OCI-M1 (cell line): Measurements from ENCODE around the gene MRPL58.
"Not testable (repeated sequence)": the region's sequence is repeated elsewhere in the genome, so short reads cannot be mapped to it uniquely, and the experiment has no call there.

Experiments used
- DNase-seq: peaks from one replicate; lab custom pipeline; 2025; lab: John Stamatoyannopoulos, UW

The MRPL58 gene

DNA sequence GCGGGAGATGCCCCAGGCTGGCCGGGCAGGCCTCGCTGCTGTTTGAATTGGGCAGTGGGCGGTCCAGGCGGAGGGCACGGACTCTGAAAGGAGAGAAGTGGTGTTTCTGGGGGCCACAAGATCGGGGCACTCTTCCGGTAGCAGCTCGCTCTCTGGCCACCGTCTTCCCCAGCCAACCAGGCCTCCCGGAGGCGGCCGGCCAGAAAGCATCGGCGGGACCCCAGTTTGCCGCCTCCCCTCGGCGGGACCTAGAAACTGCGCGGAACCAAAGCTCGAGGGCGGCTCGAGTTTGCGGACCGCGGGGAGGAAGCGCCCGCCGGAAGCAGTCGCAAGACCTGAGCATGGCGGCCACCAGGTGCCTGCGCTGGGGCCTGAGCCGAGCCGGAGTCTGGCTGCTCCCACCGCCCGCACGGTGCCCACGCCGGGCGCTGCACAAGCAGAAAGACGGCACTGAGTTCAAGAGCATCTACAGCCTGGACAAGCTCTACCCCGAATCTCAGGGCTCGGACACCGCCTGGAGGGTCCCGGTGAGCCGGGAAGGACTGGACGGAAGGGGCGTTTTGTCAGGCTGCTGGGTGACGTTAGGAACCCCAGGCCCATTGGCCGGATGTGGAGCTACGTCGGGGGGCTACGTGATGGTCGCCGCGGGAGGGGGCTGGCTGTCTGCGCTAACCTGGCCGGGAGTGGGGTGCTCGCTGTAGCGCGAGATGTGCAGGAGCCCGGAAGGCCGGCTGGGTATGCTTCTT lies at the start of gene MRPL58:
MRPL58 (plus strand) TSS at position 325 of the 746 bp plus-strand sequence; CDS start at position 342, 17 bp downstream.
- peak; percentile 85 for DNase-seq

GRCh38 chr17:74963656-74964055 lies 48.8 kb upstream of the MRPL58 start:
- DNase-seq: no peak

GRCh38 chr17:74964246-74964761 lies 48.2 kb upstream of the MRPL58 start:
- DNase-seq: no peak

- DNase-seq: no peak
Measured at GRCh38 chr17:74964988-74965622, 47.4 kb upstream of the MRPL58 start.

- DNase-seq: no peak
Measured at GRCh38 chr17:74968361-74968780, 44.1 kb upstream of the MRPL58 start.

DNA sequence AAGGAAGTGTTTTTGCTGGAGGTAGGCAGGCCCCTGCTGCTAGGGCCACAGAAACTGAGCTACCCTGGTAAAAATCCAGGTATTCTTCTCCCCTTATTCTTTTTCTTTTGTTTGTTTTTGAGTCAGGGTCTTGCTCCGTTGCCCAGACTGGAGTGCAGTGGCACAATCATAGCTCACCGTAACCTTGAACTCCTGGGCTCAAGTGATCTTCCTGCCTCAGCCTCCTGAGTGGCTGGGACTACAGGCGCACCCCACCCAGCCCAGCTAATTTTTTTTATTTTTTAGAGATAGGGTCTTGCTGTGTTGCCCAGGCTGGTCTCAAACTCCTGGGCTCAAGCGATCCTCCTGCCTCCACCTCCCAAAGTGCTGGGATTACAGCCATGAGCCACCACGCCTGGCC lies 43.0 kb upstream of the MRPL58 start:
- DNase-seq: not testable (repeated sequence)

DNA sequence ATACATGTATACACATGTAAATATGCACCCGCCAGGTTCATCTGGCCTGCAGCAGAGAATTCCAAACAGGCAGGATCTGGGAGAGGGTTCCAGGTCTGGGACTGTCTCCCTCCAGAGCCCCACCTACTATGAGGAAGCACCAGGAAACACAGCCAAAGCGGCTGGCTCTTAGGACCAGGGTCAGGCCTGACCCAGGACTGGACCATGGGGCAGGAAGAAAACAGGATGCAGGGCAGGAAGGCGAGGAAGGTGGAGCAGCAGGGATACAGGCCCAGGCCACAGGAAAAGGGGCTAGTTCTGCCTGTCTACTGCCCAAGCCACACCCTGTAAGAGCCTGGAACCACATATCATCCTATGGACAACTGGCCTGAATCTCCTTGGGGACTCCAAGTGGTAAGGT lies 42.1 kb upstream of the MRPL58 start:
- DNase-seq: no peak

DNA sequence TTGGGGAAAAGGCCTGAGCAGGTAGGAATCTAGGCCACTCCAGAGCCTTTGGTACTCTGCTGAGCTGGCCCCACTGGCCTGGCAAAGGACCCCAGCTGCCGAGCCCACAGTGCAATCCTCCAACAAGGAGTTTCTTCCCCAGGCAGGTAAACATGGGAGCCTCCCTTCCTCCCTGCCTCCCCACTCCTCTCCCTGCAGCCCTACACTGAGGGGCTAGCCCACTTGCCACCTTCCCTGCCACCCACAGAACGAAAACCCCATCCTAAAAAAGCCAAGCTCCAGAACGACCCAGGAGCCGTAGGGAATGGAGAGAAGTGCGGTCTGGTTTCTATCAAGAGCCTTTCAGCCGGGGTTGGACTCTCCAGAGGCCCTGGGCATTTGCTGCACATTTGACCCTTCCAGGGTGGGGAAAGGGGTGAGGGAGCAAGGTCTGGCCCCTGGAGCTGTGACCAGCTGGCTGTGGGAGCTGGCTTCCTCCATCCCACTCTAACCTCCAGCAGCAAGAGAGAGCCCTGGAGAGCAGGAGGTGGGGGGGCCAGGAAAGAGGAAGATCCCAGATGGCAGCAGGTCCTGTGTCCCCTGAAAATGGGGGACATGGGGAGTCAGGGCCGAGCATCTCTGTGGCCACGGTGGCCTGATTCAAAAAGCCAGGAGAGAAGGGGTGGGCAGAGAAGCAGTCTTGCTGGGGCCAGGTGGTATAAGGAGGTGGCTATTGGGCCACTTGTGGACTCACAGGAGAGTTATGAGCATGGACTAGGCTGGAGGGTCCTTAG lies 41.2 kb upstream of the MRPL58 start:
- DNase-seq: no peak

- DNase-seq: no peak
Measured at GRCh38 chr17:74971842-74972106, 40.7 kb upstream of the MRPL58 start.

DNA sequence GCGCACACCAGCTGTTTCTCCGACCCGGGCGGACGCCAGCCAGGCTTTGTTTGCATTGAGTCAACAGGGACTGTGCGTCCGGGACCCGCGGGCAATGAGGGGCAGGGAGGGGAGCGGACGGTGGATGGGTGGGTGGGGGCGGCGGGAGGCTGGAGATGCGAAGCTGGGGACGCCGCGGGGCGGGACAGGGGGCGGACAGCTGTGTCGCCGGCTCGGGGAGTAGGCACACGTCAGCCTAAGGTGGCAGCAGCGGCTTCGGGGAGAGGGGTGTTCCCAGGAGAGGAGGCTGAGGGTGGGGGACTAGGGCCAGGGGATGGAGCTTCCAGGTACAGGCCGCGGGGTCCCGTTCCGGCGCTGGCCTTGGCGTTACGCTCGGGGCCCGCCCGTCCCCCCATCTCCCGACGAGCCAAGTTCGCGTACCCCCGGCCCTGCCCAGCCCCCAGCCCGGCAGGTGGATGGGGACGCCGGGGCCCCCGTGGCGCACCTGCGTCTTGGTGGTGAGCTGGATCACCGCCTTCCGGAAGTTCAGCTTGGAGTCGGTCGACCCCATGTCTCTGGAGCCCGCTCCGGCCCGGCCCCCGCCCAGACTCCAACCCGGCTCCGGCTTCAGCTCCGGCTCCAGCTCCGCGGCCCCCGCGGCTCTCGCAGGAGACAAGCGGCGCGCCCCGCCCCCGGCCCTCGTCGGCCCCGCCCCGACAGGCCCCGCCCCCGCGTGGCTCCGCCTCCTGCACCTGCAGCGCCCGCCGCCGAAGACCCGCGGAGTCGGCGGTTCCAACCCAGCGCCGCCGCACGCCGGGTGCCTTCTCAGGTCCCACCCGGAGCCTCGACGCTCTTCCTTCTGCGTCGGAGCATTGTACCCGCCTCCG lies 40.1 kb upstream of the MRPL58 start, which contains the start of gene HID1:
HID1 (minus strand) TSS at position 653 of the 866 bp plus-strand sequence; CDS start at position 550, 103 bp downstream.
- no peak for DNase-seq

DNA sequence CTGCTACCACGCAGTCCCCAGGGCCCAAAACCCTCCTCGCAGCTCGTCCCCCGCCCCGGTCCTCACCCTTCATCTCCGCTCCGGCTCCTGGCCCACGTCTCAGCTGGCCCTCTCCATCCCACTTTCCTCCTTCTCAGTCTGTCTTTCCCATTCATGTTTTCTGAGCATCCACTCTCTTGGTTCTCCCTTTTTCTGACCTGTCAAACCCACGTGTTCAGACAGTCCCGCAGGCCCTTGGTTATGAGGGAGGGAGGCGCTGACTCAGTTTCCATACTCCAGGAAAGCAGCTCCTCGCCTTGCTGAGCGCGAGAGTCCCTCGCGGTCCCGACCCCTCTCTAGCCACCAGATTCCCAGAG lies 39.5 kb upstream of the MRPL58 start:
- DNase-seq: no peak

DNA sequence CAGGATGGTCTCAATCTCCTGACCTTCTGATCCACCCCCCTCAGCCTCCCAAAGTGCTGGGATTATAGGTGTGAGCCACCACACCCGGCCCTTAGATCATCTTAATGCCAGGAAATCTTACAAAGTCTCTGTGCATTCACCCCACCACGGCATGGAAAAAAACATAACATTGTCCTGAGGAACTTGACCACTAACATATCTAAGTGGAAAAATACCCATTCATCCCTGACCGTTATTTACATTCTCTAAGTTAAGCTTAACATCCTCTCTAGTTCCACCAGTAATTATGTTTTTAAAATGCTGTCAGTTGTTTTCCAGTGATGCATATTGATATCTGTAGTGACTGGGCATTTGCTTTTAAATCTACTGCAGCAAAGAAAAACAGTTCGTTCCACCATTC lies 36.5 kb upstream of the MRPL58 start:
- no peak for DNase-seq

DNA sequence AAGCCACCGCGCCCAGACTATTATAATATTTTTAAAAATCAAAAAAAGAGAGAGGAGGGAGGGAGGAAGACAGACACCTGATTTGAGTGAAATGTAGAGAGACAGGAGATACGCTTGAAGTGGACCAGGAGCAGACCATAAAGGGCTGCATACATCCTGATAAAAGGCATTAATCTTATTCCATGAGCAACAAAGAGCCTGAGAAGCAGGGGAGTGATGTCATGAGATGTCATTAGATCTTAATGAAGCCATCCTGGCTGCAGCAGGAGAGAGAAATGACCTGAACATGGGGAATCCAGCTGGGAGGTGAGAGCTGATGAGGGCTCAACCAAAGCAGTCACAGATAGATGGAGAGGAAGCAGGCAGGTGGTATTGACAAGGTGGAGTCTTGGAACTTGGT lies 34.7 kb upstream of the MRPL58 start:
- DNase-seq: no peak

GRCh38 chr17:74978240-74978639 lies 34.2 kb upstream of the MRPL58 start:
- DNase-seq: no peak

DNA sequence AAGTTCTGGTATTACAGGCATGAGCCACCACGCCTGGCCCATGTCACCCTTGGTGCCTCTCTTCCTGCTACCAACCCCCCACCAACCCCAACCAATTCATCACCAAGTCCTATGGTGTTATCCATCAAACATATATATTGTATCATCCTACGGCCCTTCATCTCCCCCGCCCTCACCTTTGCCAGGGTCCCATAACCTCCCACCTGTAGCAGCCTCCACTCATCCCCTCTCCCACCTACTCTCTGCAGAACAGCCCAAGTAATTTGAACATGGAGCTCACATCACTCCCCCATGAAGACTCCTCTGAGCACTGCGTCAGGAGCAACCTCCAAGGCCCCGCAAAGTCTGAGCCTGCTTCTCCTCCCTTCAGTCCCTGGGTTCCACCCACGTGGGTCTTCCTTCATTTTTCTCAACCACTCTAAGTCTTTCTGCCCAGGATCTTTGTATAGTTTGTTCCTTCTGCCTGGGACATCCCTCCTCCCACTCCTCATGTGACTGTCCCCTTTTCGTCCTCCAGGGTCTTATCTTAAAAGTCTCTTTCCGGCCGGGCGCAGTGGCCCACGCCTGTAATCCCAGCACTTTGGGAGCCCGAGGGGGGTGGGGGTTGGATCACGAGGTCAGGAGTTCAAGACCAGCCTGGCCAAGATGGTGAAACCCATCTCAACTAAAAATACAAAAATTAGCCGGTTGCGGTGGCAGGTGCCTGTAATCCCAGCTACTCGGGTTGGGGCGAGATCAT lies 32.9 kb upstream of the MRPL58 start:
- DNase-seq: peak; percentile 65

DNA sequence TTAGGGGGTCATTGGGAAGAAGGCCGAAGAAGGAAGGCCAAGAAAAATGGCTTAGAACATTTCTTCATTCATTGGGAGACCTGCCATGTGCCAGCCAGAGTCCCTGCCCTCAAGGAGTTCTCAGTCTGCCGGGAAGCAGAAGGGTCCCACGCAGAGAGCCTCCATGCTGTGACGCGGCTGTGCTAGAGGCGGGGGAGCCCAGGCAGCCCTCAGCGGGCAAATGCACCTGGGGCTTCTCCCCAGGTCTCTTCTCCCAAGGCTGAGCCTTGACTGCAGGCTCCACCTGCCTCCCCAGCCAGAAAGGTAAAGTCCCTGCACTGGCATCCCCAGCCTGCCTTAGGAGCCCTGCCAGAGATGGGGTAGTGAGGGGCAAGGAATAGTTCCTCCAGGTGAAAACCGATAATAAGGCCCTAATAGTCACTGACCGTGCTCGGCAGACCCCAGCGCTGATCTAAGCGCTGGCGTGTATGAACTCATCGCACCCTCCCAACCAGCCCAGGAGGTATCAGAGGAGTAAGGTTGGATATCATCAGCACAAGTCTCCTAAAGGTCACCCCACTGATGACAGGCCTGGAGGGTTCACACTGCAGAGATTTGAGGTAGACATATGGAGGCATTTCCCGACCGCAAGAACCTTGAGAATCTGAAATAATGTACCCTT lies 31.0 kb upstream of the MRPL58 start:
- DNase-seq: no peak

DNA sequence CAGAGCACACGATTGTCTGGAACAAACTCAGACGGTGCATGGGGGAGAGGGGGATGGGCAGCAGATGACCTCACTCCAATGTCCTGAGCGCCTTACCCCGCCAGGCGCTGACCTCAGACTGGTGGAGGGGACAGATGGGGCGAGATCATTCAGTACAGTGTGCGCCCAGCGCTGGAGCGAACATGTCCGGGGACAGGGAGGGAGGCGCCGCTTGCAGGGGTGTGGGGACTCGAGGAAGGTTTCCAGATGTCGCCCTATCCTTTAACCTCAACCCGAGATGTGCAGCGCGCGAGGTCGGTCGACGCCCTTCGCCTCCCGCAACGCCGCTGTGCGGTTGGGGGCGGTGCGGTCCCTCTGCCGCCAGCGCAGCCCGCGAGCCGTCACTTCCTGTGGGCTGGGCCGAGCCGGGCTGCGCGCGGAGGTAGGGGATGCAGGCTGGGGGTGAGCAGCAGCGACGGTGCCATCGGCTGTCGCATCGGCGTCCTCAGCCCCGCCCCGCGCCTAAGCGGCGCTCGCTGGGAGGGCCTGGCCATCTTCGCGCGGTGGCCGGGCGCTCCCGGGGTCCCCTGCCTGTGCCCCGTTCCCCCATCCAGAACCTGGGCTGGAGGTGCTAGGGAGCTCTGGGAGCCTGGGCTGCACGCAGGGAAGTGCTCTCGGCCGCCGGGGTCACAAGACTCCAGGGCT lies 30.3 kb upstream of the MRPL58 start:
- peak; percentile 84 for DNase-seq

GRCh38 chr17:74982663-74983313 lies 29.7 kb upstream of the MRPL58 start:
- DNase-seq: not testable (repeated sequence)

DNA sequence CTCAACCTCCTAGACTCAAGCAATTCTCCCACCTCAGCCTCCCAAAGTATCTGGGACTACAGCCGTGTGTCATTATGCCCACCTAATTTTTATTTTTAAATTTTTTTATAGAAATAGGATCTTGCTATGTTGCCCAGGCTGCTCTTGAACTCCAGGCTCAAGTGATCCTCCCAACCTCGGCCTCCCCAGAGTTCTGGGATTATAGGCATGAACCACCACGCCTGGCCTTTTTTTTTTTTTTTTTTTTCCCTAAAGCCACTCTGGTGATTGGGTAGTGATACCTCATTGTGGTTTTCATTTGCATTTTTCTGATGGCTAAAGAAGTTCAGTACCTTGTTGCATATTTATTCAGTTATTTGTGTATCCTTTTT lies 26.3 kb upstream of the MRPL58 start:
- DNase-seq: no peak
